Measurements from ENCODE around the gene TSC22D3. TPM values are rescaled to one million over a fixed set of nuclear protein-coding genes. Genes with fewer than 3 reads are reported as not detected.

TSC22D3 gene
- polyA plus RNA-seq, 1 of the 3 experiments (the other 2 are of a cell fraction): 9.2 TPM

DNA sequence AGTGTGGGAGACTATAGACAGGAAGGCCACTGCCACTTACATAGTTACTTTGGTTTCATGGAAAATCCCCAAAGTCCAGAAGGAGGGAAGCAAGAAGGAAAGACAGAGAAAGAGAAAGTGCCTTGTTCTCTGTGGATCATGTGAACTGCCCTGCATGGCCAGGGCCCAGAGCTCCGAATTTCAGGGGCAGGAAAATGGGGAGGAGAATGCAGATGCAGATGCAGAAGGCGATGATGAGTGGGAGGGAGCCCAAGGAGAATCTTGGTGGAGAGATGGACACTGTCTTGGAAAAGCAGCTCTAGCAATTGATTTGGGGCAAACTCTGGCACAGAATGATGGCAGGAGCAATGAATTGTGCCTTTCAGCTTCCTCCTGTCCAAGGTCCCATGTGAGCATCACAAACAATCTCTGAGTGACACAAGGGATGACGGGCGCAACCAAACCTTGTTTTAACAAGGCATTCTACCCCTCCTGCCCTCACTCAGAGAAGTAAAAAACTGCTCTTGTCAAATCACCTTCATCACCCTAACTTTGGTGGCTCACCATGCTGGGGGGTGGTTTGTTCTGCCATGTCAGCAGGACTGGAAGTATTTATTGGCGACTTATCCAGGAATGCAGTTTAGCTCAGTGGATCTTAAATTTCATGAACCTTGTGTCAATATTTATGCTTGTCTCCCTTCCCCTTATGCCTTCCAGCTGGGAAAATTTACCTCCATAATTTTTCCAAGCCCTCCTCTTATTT lies 53.5 kb downstream of the TSC22D3 start (continued):
- TF ChIP-seq ZBTB33 (IDR thresholded peaks at IDR 0.05; ENCODE audit: borderline replicate concordance, low read depth) (no peak), MXI1 (IDR thresholded peaks at IDR 0.05; ENCODE audit: low read depth, low read length) (no peak), MAX (IDR thresholded peaks at IDR 0.05; ENCODE audit: low read depth) (no peak), ELF1 (IDR thresholded peaks at IDR 0.05) (no peak)

DNA sequence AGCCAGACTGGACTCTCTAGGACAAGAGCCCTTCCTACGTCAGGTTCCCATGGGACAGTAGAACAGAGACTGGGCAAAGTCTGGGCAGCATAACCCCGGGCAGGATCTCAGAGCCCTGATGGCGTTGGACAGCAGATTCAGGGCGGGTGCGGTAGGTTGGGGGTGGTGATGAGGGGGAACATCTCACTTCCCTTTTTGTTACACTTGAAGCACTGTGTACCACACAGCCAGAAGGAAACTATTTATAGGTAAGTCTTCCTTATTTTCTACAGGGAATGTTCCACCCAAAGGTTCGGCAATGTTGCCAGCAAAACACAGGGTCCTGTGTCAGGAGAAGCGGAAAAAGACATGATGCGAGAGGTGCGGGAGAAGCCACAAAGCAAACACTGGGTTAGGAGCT lies 54.3 kb downstream of the TSC22D3 start:
- Histone ChIP-seq H3F3A (replicated peaks; ENCODE audit: insufficient read depth) (no peaks in the 10 kb centered on the region), H3K79me2 (ENCODE audit: insufficient read depth) (no peaks in the 10 kb centered on the region), H3K27me3 (ENCODE audit: insufficient read depth) (peaks cover 32% of the 10 kb centered on the region; the same call in 1 of the 2 replicates), H3K9me2 (no peaks in the 10 kb centered on the region), H3K9ac (no peak overlapping the region), H3K4me3 (ENCODE audit: low read depth in 2 of 2, low read length in 1 of 2) (no peak overlapping the region), H3K36me3 (replicated peaks in 1 of 2; ENCODE audit: control insufficient read depth in 1 of 2, insufficient read depth in 2 of 2, low read length in 1 of 2) (no peaks in the 10 kb centered on the region), H3K4me1 (ENCODE audit: control insufficient read depth in 1 of 2, insufficient read depth in 2 of 2, low read depth in 1 of 2, low read length in 1 of 2) (peaks cover 6% of the 10 kb centered on the region in 2 experiments; a peak in 2 of 4 replicates), H2AFZ (ENCODE audit: low read depth) (no peak overlapping the region), H4K20me1 (ENCODE audit: insufficient read depth) (no peaks in the 10 kb centered on the region), H3K9me3 (no peaks in the 10 kb centered on the region), H3K4me2 (no peak overlapping the region), H3K27ac (ENCODE audit: low read depth in 2 of 2, low read length in 1 of 2) (no peak overlapping the region)
- ChIA-PET POLR2A (no interaction called here), CTCF (interaction anchor here (1.5 to 2.7 kb wide), 2 partner anchors 48 to 56 kb away, joined by 6 to 11 read pairs; partner anchors contain the start of gene NCBP2L)
- WGBS (ENCODE audit: low lambda C conversion rate): 46% methylated on average over 9 of the region's 9 CpGs
- DNase-seq: no peak
- TF ChIP-seq, protein P1, sequence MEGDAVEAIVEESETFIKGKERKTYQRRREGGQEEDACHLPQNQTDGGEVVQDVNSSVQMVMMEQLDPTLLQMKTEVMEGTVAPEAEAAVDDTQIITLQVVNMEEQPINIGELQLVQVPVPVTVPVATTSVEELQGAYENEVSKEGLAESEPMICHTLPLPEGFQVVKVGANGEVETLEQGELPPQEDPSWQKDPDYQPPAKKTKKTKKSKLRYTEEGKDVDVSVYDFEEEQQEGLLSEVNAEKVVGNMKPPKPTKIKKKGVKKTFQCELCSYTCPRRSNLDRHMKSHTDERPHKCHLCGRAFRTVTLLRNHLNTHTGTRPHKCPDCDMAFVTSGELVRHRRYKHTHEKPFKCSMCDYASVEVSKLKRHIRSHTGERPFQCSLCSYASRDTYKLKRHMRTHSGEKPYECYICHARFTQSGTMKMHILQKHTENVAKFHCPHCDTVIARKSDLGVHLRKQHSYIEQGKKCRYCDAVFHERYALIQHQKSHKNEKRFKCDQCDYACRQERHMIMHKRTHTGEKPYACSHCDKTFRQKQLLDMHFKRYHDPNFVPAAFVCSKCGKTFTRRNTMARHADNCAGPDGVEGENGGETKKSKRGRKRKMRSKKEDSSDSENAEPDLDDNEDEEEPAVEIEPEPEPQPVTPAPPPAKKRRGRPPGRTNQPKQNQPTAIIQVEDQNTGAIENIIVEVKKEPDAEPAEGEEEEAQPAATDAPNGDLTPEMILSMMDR (IDR thresholded peaks at IDR 0.05): no peak
- TF ChIP-seq FOSL2 (IDR thresholded peaks at IDR 0.05; ENCODE audit: borderline replicate concordance, low read depth) (no peak), TEAD4 (IDR thresholded peaks at IDR 0.05; ENCODE audit: borderline replicate concordance, insufficient read depth) (no peak), ELF1 (IDR thresholded peaks at IDR 0.05) (no peak), TCF12 (IDR thresholded peaks at IDR 0.05) (no peak), MAX (IDR thresholded peaks at IDR 0.05; ENCODE audit: low read depth) (no peak), EZH2phosphoT487 (IDR thresholded peaks at IDR 0.05; ENCODE audit: borderline replicate concordance, low read depth) (no peak), NRF1 (IDR thresholded peaks at IDR 0.05; ENCODE audit: low read depth, low read length) (no peak), RCOR1 (IDR thresholded peaks at IDR 0.05; ENCODE audit: low read length) (no peak), MXI1 (IDR thresholded peaks at IDR 0.05; ENCODE audit: low read depth, low read length) (no peak)
- TF ChIP-seq, protein P2, sequence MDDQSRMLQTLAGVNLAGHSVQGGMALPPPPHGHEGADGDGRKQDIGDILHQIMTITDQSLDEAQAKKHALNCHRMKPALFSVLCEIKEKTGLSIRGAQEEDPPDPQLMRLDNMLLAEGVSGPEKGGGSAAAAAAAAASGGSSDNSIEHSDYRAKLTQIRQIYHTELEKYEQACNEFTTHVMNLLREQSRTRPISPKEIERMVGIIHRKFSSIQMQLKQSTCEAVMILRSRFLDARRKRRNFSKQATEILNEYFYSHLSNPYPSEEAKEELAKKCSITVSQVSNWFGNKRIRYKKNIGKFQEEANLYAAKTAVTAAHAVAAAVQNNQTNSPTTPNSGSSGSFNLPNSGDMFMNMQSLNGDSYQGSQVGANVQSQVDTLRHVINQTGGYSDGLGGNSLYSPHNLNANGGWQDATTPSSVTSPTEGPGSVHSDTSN (IDR thresholded peaks at IDR 0.05): no peak
- TF ChIP-seq, protein P3, sequence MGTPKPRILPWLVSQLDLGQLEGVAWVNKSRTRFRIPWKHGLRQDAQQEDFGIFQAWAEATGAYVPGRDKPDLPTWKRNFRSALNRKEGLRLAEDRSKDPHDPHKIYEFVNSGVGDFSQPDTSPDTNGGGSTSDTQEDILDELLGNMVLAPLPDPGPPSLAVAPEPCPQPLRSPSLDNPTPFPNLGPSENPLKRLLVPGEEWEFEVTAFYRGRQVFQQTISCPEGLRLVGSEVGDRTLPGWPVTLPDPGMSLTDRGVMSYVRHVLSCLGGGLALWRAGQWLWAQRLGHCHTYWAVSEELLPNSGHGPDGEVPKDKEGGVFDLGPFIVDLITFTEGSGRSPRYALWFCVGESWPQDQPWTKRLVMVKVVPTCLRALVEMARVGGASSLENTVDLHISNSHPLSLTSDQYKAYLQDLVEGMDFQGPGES (IDR thresholded peaks at IDR 0.05; ENCODE audit: low read depth, low read length): no peak

All from SK-N-SH (cell line).